OCI-LY3 (cell line): ENCODE results near the gene CPNE2.

Experiments
- H2AFZ ChIP-seq: fragments of 200-600, 300-600 bp; shearing (Covaris generic); 2 replicates; pipeline ENCODE4 v1.6.0; 2014; ENCODE audit warnings: antibody characterized with exemption, low read depth, low read length
- H3K27ac ChIP-seq: fragments of 200-600, 300-600 bp; sonication (generic); 2 replicates; pipeline ENCODE4 v1.5.1; 2014; ENCODE audit warnings: mild to moderate bottlenecking, low read length, moderate library complexity, mixed read lengths
- H3K27me3 ChIP-seq: fragments of 200-600, 300-600 bp; sonication (generic); 2 replicates; pipeline ENCODE4 v1.6.1; 2014; ENCODE audit warnings: low read depth, low read length, mixed read lengths
- H3K36me3 ChIP-seq: fragments of 200-600, 300-600 bp; sonication (generic); replicated peaks from 2 replicates; pipeline ENCODE3; 2014; ENCODE audit warnings: low read depth, low read length, mixed read lengths
- H3K4me1 ChIP-seq: fragments of 300-600, 200-600 bp; sonication (generic); 2 replicates; pipeline ENCODE4 v1.6.1; 2014; ENCODE audit warnings: low read length, mixed read lengths
- H3K4me2 ChIP-seq: fragments of 200-600, 300-600 bp; sonication (generic); 2 replicates; pipeline ENCODE4 v1.6.1; 2014; ENCODE audit warnings: low read length, mixed read lengths
- H3K4me3 ChIP-seq: fragments of 300-600, 200-600 bp; sonication (generic); 2 replicates; pipeline ENCODE4 v1.5.1; 2014; ENCODE audit warnings: antibody characterized with exemption, mild to moderate bottlenecking, low read length, moderate library complexity
- H3K79me2 ChIP-seq: fragments of 300-600, 200-600 bp; shearing (Covaris generic); 2 replicates; pipeline ENCODE4 v1.6.1; 2014; ENCODE audit warnings: mild to moderate bottlenecking, low read length, mixed read lengths
- H3K9ac ChIP-seq: fragments of 300-600, 200-600 bp; shearing (Covaris generic); 2 replicates; pipeline ENCODE4 v1.6.0; 2014; ENCODE audit warnings: mild to moderate bottlenecking, low read length, moderate library complexity
- H3K9me3 ChIP-seq: fragments of 200-600, 300-600 bp; shearing (Covaris generic); 2 replicates; pipeline ENCODE4 v1.6.1; 2014; ENCODE audit warnings: low read length, mixed read lengths; ENCODE audit not compliant: insufficient read depth
- H4K20me1 ChIP-seq: fragments of 200-600, 300-600 bp; sonication (generic); 2 replicates; pipeline ENCODE4 v1.6.1; 2016; ENCODE audit warnings: low read length, mixed read lengths; ENCODE audit not compliant: insufficient read depth
- CTCF ChIP-seq: fragments of 200-600, 300-600 bp; sonication (generic); IDR thresholded peaks from 2 replicates; pipeline ENCODE4 v1.5.1; 2014; ENCODE audit warnings: antibody characterized with exemption, low read length, low read depth
- EZH2phosphoT487 ChIP-seq: fragments of 200-600 bp; shearing (Covaris generic); IDR thresholded peaks from 2 replicates; pipeline ENCODE4 v1.6.1; 2018; ENCODE audit warnings: antibody characterized with exemption, mixed run types, low read depth

Gene CPNE2

GRCh38 chr16:57071831-57072582 is 20.4 kb upstream of the CPNE2 start:
- Histone ChIP-seq H3K27ac (no peak overlapping the region), H3K9ac (no peak overlapping the region), H2AFZ (no peak overlapping the region), H3K4me3 (no peak overlapping the region), H3K9me3 (no peaks in the 10 kb centered on the region), H3K27me3 (no peaks in the 10 kb centered on the region), H3K79me2 (no peaks in the 10 kb centered on the region), H3K4me2 (no peak overlapping the region), H3K36me3 (peaks cover 3% of the 10 kb centered on the region), H3K4me1 (peaks cover 10% of the 10 kb centered on the region), H4K20me1 (no peaks in the 10 kb centered on the region)
- no peak for TF ChIP-seq EZH2phosphoT487

- no peaks in the 10 kb centered on the region for H3K79me2 ChIP-seq
- H3K27me3 ChIP-seq, result no peaks in the 10 kb centered on the region
- no peak for TF ChIP-seq CTCF
- TF ChIP-seq EZH2phosphoT487, result no peak
- H3K4me3 ChIP-seq, result no peak overlapping the region
- no peak overlapping the region for H3K27ac ChIP-seq
- H3K36me3 ChIP-seq, result peaks cover 3% of the 10 kb centered on the region
- H3K4me1 ChIP-seq, result peaks cover 2% of the 10 kb centered on the region
- H3K9me3 ChIP-seq, result no peaks in the 10 kb centered on the region
- H4K20me1 ChIP-seq, result no peaks in the 10 kb centered on the region
- no peak overlapping the region for H3K9ac ChIP-seq
- no peak overlapping the region for H2AFZ ChIP-seq
- no peak overlapping the region for H3K4me2 ChIP-seq
These were observed 19.6 kb upstream of the CPNE2 start for GRCh38 chr16:57072616-57073275.

GRCh38 chr16:57077714-57078113 is 14.7 kb upstream of the CPNE2 start:
- H3K27ac ChIP-seq, result no peak overlapping the region
- H2AFZ ChIP-seq, result no peak overlapping the region
- H3K9me3 ChIP-seq, result no peaks in the 10 kb centered on the region
- no peak for TF ChIP-seq EZH2phosphoT487
- TF ChIP-seq CTCF, result no peak
- no peaks in the 10 kb centered on the region for H3K79me2 ChIP-seq
- H3K4me2 ChIP-seq, result no peak overlapping the region
- no peak overlapping the region for H3K9ac ChIP-seq
- H3K4me3 ChIP-seq, result no peak overlapping the region
- H3K27me3 ChIP-seq, result no peaks in the 10 kb centered on the region
- H3K36me3 ChIP-seq, result no peaks in the 10 kb centered on the region
- H4K20me1 ChIP-seq, result no peaks in the 10 kb centered on the region
- no peaks in the 10 kb centered on the region for H3K4me1 ChIP-seq

GRCh38 chr16:57081744-57082143 is 10.6 kb upstream of the CPNE2 start:
- H3K27me3 ChIP-seq, result no peaks in the 10 kb centered on the region
- H2AFZ ChIP-seq, result no peak overlapping the region
- H4K20me1 ChIP-seq, result no peaks in the 10 kb centered on the region
- H3K27ac ChIP-seq, result no peak overlapping the region
- no peaks in the 10 kb centered on the region for H3K9me3 ChIP-seq
- peaks cover 7% of the 10 kb centered on the region; the same call in 1 of the 2 replicates for H3K4me1 ChIP-seq
- H3K79me2 ChIP-seq, result no peaks in the 10 kb centered on the region
- TF ChIP-seq EZH2phosphoT487 (no peak), CTCF (no peak)
- H3K36me3 ChIP-seq, result no peaks in the 10 kb centered on the region
- no peak overlapping the region for H3K4me3 ChIP-seq
- no peak overlapping the region for H3K9ac ChIP-seq
- no peak overlapping the region for H3K4me2 ChIP-seq
